Measurements from ENCODE around the gene PRDM16. TPM values are rescaled to one million over a fixed set of nuclear protein-coding genes. Genes with fewer than 3 reads are reported as not detected.

PRDM16 gene
- total RNA-seq, 1 donor = 6.5 TPM

DNA sequence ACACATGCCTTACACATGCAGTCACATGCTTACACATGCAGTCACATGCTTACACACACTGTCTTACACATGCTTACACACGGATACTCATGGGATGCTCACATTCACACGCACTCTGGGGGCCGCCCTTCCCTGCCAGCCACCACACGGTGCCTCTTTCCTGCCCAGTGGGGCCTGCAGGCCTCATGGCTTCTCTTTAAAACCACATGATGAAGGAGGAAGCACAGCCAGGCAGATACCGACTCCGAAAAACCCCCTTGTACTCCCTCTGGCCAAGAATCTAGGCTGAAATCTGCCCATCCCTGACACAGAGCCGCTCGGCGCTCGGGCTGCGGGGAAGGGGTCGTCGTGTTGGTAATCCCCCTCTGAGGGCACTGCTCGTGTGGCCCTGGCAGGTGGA lies 113.0 kb downstream of the PRDM16 start:
- TF ChIP-seq, protein P1, sequence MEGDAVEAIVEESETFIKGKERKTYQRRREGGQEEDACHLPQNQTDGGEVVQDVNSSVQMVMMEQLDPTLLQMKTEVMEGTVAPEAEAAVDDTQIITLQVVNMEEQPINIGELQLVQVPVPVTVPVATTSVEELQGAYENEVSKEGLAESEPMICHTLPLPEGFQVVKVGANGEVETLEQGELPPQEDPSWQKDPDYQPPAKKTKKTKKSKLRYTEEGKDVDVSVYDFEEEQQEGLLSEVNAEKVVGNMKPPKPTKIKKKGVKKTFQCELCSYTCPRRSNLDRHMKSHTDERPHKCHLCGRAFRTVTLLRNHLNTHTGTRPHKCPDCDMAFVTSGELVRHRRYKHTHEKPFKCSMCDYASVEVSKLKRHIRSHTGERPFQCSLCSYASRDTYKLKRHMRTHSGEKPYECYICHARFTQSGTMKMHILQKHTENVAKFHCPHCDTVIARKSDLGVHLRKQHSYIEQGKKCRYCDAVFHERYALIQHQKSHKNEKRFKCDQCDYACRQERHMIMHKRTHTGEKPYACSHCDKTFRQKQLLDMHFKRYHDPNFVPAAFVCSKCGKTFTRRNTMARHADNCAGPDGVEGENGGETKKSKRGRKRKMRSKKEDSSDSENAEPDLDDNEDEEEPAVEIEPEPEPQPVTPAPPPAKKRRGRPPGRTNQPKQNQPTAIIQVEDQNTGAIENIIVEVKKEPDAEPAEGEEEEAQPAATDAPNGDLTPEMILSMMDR (IDR thresholded peaks at IDR 0.05; ENCODE audit: extremely low read depth, low read depth, low read length) = no peak
- Histone ChIP-seq H3K27ac (ENCODE audit: low read depth, low read length) (no peak overlapping the region), H2AFZ (ENCODE audit: low read length) (no peak overlapping the region), H4K20me1 (ENCODE audit: insufficient read depth, low read length) (peaks cover 3% of the 10 kb centered on the region), H3K36me3 (ENCODE audit: insufficient read depth, low read length) (no peaks in the 10 kb centered on the region), H3K27me3 (ENCODE audit: insufficient read depth, low read length) (no peaks in the 10 kb centered on the region), H3K4me1 (ENCODE audit: insufficient read depth, low read length) (no peaks in the 10 kb centered on the region), H3K4me3 (ENCODE audit: insufficient read depth, low read length) (no peak overlapping the region), H3K79me2 (ENCODE audit: insufficient read depth, low read length) (no peaks in the 10 kb centered on the region), H3K9me3 (ENCODE audit: low read depth, low read length) (no peaks in the 10 kb centered on the region), H3K4me2 (ENCODE audit: insufficient read depth, low read length) (no peak overlapping the region)
- no peak for DNase-seq (ENCODE audit: insufficient read length, low spot score, missing footprints)

DNA sequence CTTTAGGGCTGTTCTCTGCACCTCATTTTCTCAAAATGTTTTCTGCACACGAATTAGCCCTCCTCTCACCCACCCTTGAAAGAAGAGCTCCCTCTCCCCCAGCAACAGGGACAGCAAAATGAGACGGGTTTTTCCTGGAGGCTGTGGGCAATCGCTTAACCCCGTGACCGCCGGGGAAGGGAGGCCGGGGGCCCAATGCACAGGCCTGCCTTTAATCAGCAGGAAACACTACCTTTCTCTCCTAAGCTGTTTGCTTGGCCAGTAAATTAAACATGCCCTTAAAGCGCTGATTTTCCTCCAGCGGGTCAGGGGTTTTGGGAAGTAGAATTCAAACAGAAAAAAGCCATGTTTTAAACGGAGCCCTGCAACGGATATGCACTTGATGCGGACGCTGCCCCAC lies 114.4 kb downstream of the PRDM16 start:
- H3K27ac ChIP-seq (ENCODE audit: low read depth, low read length) = no peak overlapping the region
- TF ChIP-seq, protein P1 (IDR thresholded peaks at IDR 0.05; ENCODE audit: extremely low read depth, low read depth, low read length) = no peak
- H3K4me3 ChIP-seq (ENCODE audit: insufficient read depth, low read length) = no peak overlapping the region
- H3K4me2 ChIP-seq (ENCODE audit: insufficient read depth, low read length) = no peak overlapping the region
- H3K36me3 ChIP-seq (ENCODE audit: insufficient read depth, low read length) = no peaks in the 10 kb centered on the region
- DNase-seq (ENCODE audit: insufficient read length, low spot score, missing footprints) = no peak
- H2AFZ ChIP-seq (ENCODE audit: low read length) = no peak overlapping the region
- H3K79me2 ChIP-seq (ENCODE audit: insufficient read depth, low read length) = no peaks in the 10 kb centered on the region
- no peaks in the 10 kb centered on the region for H3K27me3 ChIP-seq (ENCODE audit: insufficient read depth, low read length)
- H3K4me1 ChIP-seq (ENCODE audit: insufficient read depth, low read length) = no peaks in the 10 kb centered on the region
- no peaks in the 10 kb centered on the region for H3K9me3 ChIP-seq (ENCODE audit: low read depth, low read length)
- no peaks in the 10 kb centered on the region for H4K20me1 ChIP-seq (ENCODE audit: insufficient read depth, low read length)

DNA sequence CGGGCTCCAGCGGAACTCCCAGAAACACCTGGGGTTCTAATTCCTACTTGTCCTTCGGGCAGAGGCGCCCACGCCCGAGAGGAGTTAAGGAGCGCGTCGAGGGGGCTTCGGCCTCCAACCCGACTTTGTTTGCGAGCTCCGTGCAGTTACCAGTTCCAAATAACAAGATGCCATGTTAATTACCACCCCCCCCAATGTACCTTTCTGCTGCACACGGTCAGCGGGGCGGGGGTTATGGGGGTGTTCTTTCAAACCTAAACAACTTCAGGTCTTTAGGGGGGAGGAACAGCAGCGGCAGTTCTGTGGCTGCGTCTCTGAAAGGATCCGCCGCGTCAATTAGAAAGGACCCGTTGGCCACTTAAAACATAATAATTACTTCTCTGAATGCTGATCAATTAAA lies 114.8 kb downstream of the PRDM16 start:
- Histone ChIP-seq H4K20me1 (ENCODE audit: insufficient read depth, low read length) (no peaks in the 10 kb centered on the region), H3K27me3 (ENCODE audit: insufficient read depth, low read length) (no peaks in the 10 kb centered on the region), H3K4me1 (ENCODE audit: insufficient read depth, low read length) (no peaks in the 10 kb centered on the region), H3K27ac (ENCODE audit: low read depth, low read length) (no peak overlapping the region), H3K4me2 (ENCODE audit: insufficient read depth, low read length) (no peak overlapping the region), H3K79me2 (ENCODE audit: insufficient read depth, low read length) (no peaks in the 10 kb centered on the region), H3K36me3 (ENCODE audit: insufficient read depth, low read length) (no peaks in the 10 kb centered on the region), H3K9me3 (ENCODE audit: low read depth, low read length) (no peaks in the 10 kb centered on the region), H3K4me3 (ENCODE audit: insufficient read depth, low read length) (no peak overlapping the region), H2AFZ (ENCODE audit: low read length) (no peak overlapping the region)
- TF ChIP-seq, protein P1 (IDR thresholded peaks at IDR 0.05; ENCODE audit: extremely low read depth, low read depth, low read length) = no peak
- DNase-seq (ENCODE audit: insufficient read length, low spot score, missing footprints) = no peak

DNA sequence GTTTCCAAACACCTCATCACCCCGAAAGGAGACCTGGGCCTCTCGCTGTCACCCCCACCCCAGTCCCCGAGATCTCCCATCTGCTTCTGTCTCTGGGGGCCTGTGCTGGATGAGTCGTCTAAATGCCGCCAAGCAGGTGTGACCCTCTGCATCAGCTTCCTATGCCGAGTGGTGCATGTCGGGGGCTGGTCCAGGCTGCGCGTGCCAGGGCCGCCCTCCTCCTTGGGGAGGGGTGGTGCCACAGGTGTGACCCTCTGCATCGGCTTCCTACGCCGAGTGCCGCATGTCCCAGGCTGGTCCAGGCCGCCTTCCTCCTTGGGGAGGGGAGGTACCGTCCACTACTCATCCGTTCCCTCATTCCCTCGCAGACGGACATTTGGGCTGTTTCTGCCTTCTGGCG lies 115.7 kb downstream of the PRDM16 start:
- Histone ChIP-seq H3K27ac (ENCODE audit: low read depth, low read length) (no peak overlapping the region), H3K79me2 (ENCODE audit: insufficient read depth, low read length) (no peaks in the 10 kb centered on the region), H3K4me2 (ENCODE audit: insufficient read depth, low read length) (no peak overlapping the region), H4K20me1 (ENCODE audit: insufficient read depth, low read length) (no peaks in the 10 kb centered on the region), H3K4me1 (ENCODE audit: insufficient read depth, low read length) (no peaks in the 10 kb centered on the region), H3K4me3 (ENCODE audit: insufficient read depth, low read length) (no peak overlapping the region), H3K27me3 (ENCODE audit: insufficient read depth, low read length) (no peaks in the 10 kb centered on the region), H3K36me3 (ENCODE audit: insufficient read depth, low read length) (no peaks in the 10 kb centered on the region), H3K9me3 (ENCODE audit: low read depth, low read length) (no peaks in the 10 kb centered on the region), H2AFZ (ENCODE audit: low read length) (no peak overlapping the region)
- TF ChIP-seq, protein P1 (IDR thresholded peaks at IDR 0.05; ENCODE audit: extremely low read depth, low read depth, low read length) = no peak
- no peak for DNase-seq (ENCODE audit: insufficient read length, low spot score, missing footprints)

Measured in osteoblast (primary cell).